SK-N-SH (cell line): ENCODE data around the gene QSOX2. TPM values are rescaled to one million over a fixed set of nuclear protein-coding genes. Genes with fewer than 3 reads are reported as not detected.

Source experiments
- CTCF ChIA-PET: fragments of 300-600, 350-600 bp; formaldehyde crosslinking; extraction: SDS; loops from one replicate; lab custom pipeline; 2021; lab: Yijun Ruan, JAX
- POLR2A ChIA-PET: fragments of 350-600 bp; sonication (Branson Sonifier 250); formaldehyde crosslinking; extraction: SDS; loops from one replicate; lab custom pipeline; 2020; ENCODE audit warnings: antibody characterized with exemption, inconsistent platforms; lab: Yijun Ruan, JAX
- DNase-seq: peaks from one replicate; pipeline ENCODE4 v3.0.0; 2012
- H2AFZ ChIP-seq: fragments of 200-600 bp; sonication (generic); 2 replicates; pipeline ENCODE4 v1.8.1; 2016; ENCODE audit warnings: antibody characterized with exemption, mild to moderate bottlenecking, low read depth
- H3F3A ChIP-seq: fragments of 200-600 bp; sonication (generic); replicated peaks from 2 replicates; pipeline ENCODE3; 2016; ENCODE audit warnings: antibody characterized with exemption, mild to moderate bottlenecking; ENCODE audit not compliant: insufficient read depth
- H3K27ac ChIP-seq, 2 experiments: fragments of 200-500 bp in 1 of 2; fragments of 200-600 bp in 1 of 2; sonication (Bioruptor generic) in 1 of 2; sonication (generic), shearing (Covaris generic) in 1 of 2; 2 replicates each; pipeline versions ENCODE4 v1.5.1 to v1.6.1; 2014 to 2016; ENCODE audit warnings: low read depth in 2 of 2, inconsistent platforms in 1 of 2, low read length in 1 of 2, mild to moderate bottlenecking in 1 of 2, mixed read lengths in 1 of 2
- H3K27me3 ChIP-seq: fragments of 200-600 bp; sonication (generic), shearing (Covaris generic); 2 replicates; pipeline ENCODE4 v1.6.1; 2016; ENCODE audit warnings: mixed run types; ENCODE audit not compliant: insufficient read depth
- H3K36me3 ChIP-seq, 2 experiments: fragments of 200-500 bp in 1 of 2; fragments of 200-600 bp in 1 of 2; sonication (Bioruptor generic) in 1 of 2; sonication (generic) in 1 of 2; replicated peaks in 1 of 2; 2 replicates each; pipeline versions ENCODE3 to v1.5.1; 2014 to 2016; ENCODE audit warnings: low read length in 1 of 2, mild to moderate bottlenecking in 1 of 2; ENCODE audit not compliant: insufficient read depth in 2 of 2, control insufficient read depth in 1 of 2
- H3K4me1 ChIP-seq, 2 experiments: fragments of 200-500 bp in 1 of 2; fragments of 200-600 bp in 1 of 2; sonication (Bioruptor generic) in 1 of 2; sonication (generic), shearing (Covaris generic) in 1 of 2; 2 replicates each; pipeline versions ENCODE4 v1.5.1 to v1.6.1; 2014 to 2016; ENCODE audit warnings: low read depth in 1 of 2, low read length in 1 of 2, mixed run types in 1 of 2; ENCODE audit not compliant: insufficient read depth in 2 of 2, control insufficient read depth in 1 of 2
- H3K4me2 ChIP-seq: fragments of 200-600 bp; sonication (generic), shearing (Covaris generic); 2 replicates; pipeline ENCODE4 v1.6.1; 2017; ENCODE audit warnings: mixed run types
- H3K4me3 ChIP-seq, 2 experiments: fragments of 200-500 bp in 1 of 2; fragments of 200-600 bp in 1 of 2; sonication (Bioruptor generic) in 1 of 2; sonication (generic), shearing (Covaris generic) in 1 of 2; 2 replicates each; pipeline versions ENCODE4 v1.5.1 to v1.8.1; 2014 to 2016; ENCODE audit warnings: low read depth in 2 of 2, inconsistent platforms in 1 of 2, low read length in 1 of 2, mild to moderate bottlenecking in 1 of 2, mixed read lengths in 1 of 2, moderate library complexity in 1 of 2
- H3K79me2 ChIP-seq: fragments of 200-600 bp; sonication (generic); 2 replicates; pipeline ENCODE4 v1.8.1; 2017; ENCODE audit warnings: mild to moderate bottlenecking; ENCODE audit not compliant: insufficient read depth
- H3K9ac ChIP-seq: fragments of 200-600 bp; sonication (generic); 2 replicates; pipeline ENCODE4 v1.6.1; 2017; ENCODE audit warnings: mixed run types
- H3K9me2 ChIP-seq: fragments of 200-600 bp; sonication (generic); 2 replicates; pipeline ENCODE4 v1.6.1; 2017; ENCODE audit warnings: mixed run types
- H3K9me3 ChIP-seq: fragments of 200-600 bp; sonication (generic); 2 replicates; pipeline ENCODE4 v1.6.1; 2017; ENCODE audit warnings: mixed run types, mild to moderate bottlenecking, moderate library complexity
- H4K20me1 ChIP-seq: fragments of 200-600 bp; sonication (generic); 2 replicates; pipeline ENCODE4 v1.6.1; 2017; ENCODE audit warnings: mild to moderate bottlenecking, mixed run types; ENCODE audit not compliant: insufficient read depth
- EP300 ChIP-seq, 2 experiments: IDR thresholded peaks; 2 replicates each; pipeline versions ENCODE4 v1.4.0 to v1.6.1; 2012; ENCODE audit warnings: borderline replicate concordance in 1 of 2, low read depth in 1 of 2, low read length in 1 of 2
- EZH2phosphoT487 ChIP-seq: fragments of 200-600 bp; sonication (generic); IDR thresholded peaks from 2 replicates; pipeline ENCODE4 v1.6.1; 2017; ENCODE audit warnings: low read depth, mixed run types, mild to moderate bottlenecking, antibody characterized with exemption, moderate library complexity, borderline replicate concordance
- FOXJ3 ChIP-seq: sonication (generic); formaldehyde crosslinking; IDR thresholded peaks from 2 replicates; pipeline ENCODE4 v1.5.1; 2020; ENCODE audit warnings: mild to moderate bottlenecking, missing genetic modification reagents
- JUND ChIP-seq: IDR thresholded peaks from 2 replicates; pipeline ENCODE4 v1.4.0; 2012
- MXI1 ChIP-seq: IDR thresholded peaks from 2 replicates; pipeline ENCODE4 v1.6.1; 2012; ENCODE audit warnings: mild to moderate bottlenecking, low read depth, low read length, improper control_type of control experiment
- NFIC ChIP-seq: IDR thresholded peaks from 2 replicates; pipeline ENCODE4 v1.4.0; 2012; ENCODE audit warnings: borderline replicate concordance
- POLR2AphosphoS5 ChIP-seq: IDR thresholded peaks from 2 replicates; pipeline ENCODE4 v1.6.1; 2012; ENCODE audit warnings: low read depth, low read length
- RAD21 ChIP-seq: IDR thresholded peaks from 2 replicates; pipeline ENCODE4 v1.6.1; 2012; ENCODE audit warnings: mild to moderate bottlenecking, low read length
- RFX5 ChIP-seq: IDR thresholded peaks from 2 replicates; pipeline ENCODE4 v1.6.1; 2012; ENCODE audit warnings: mild to moderate bottlenecking, improper control_type of control experiment, low read length
- SMC3 ChIP-seq: IDR thresholded peaks from 2 replicates; pipeline ENCODE4 v1.6.1; 2012; ENCODE audit warnings: low read depth, low read length, improper control_type of control experiment
- WGBS: methylation state at CpG from one replicate; pipeline ENCODE4 v1.1.6; 2017; ENCODE audit warnings: low lambda C conversion rate; 5-methylcytosine and 5-hydroxymethylcytosine counted together
- polyA plus RNA-seq, 3 experiments: library from polyadenylated mRNA; depleted of rRNA; stranded (reverse); fragments of >200 nt; gene quantifications; 2 replicates each; pipeline ENCODE4 v1.2.3, GENCODE V29; 2012
- TF ChIP-seq, protein P1 (sequence below): IDR thresholded peaks from 2 replicates; pipeline ENCODE4 v1.4.0; 2012; ENCODE audit warnings: low read depth
- TF ChIP-seq, protein P2 (sequence below): IDR thresholded peaks from 2 replicates; pipeline ENCODE4 v1.6.1; 2012; ENCODE audit warnings: mild to moderate bottlenecking, low read depth, low read length, moderate library complexity

Gene QSOX2
- polyA plus RNA-seq, 1 of the 3 experiments (the other 2 are of a cell fraction) = 26.6 TPM

- TF ChIP-seq NFIC (no peak), EZH2phosphoT487 (no peak), RAD21 (no peak), POLR2AphosphoS5 (no peak), MXI1 (no peak)
- no peak overlapping the region for H3K4me3 ChIP-seq
- H3K9me2 ChIP-seq = no peaks in the 10 kb centered on the region
- no peaks in the 10 kb centered on the region for H3K9me3 ChIP-seq
- peaks cover 42% of the 10 kb centered on the region for H4K20me1 ChIP-seq
- ChIA-PET CTCF (interaction anchor here (0.9 to 1.6 kb wide), 3 partner anchors 52 to 90 kb away, joined by 3 to 5 read pairs (median 4); no protein-coding TSS in a partner anchor), POLR2A (no interaction called here)
- H3K4me2 ChIP-seq = no peak overlapping the region
- H3K4me1 ChIP-seq = peaks cover 0 to 5% of the 10 kb centered on the region in 2 experiments; a peak in 1 of 4 replicates
- H3F3A ChIP-seq = no peaks in the 10 kb centered on the region
- H3K27ac ChIP-seq = no peak overlapping the region
- peaks cover 7% of the 10 kb centered on the region; the same call in 1 of the 2 replicates for H3K79me2 ChIP-seq
- no peak for DNase-seq
- H3K36me3 ChIP-seq = peaks cover 0 to 36% of the 10 kb centered on the region in 2 experiments
- WGBS = 100% methylated on average over 8 of the region's 13 CpGs
- H3K9ac ChIP-seq = no peak overlapping the region
- no peaks in the 10 kb centered on the region for H3K27me3 ChIP-seq
- no peak overlapping the region for H2AFZ ChIP-seq
Measured at GRCh38 chr9:136222906-136223285, 22.7 kb downstream of the QSOX2 start.

- ChIA-PET CTCF (interaction anchor here (1.5 to 1.6 kb wide), 2 partner anchors 88 to 90 kb away, joined by 3 to 4 read pairs; no protein-coding TSS in a partner anchor), POLR2A (no interaction called here)
Measured at GRCh38 chr9:136222166-136222905, 23.3 kb downstream of the QSOX2 start.

More at GRCh38 chr9:136222166-136222905, 23.3 kb downstream of the QSOX2 start:
- Histone ChIP-seq H4K20me1 (peaks cover 37% of the 10 kb centered on the region), H3K27ac (no peak overlapping the region), H3K4me2 (no peak overlapping the region), H3K4me3 (no peak overlapping the region), H3F3A (no peaks in the 10 kb centered on the region), H3K4me1 (peaks cover 0 to 5% of the 10 kb centered on the region in 2 experiments; a peak in 1 of 4 replicates), H3K36me3 (peaks cover 0 to 36% of the 10 kb centered on the region in 2 experiments), H3K27me3 (no peaks in the 10 kb centered on the region), H3K9me3 (no peaks in the 10 kb centered on the region), H3K9ac (no peak overlapping the region), H2AFZ (no peak overlapping the region), H3K9me2 (no peaks in the 10 kb centered on the region), H3K79me2 (peaks cover 7% of the 10 kb centered on the region; the same call in 1 of the 2 replicates)
- TF ChIP-seq RFX5 = no peak
- TF ChIP-seq, protein P1, sequence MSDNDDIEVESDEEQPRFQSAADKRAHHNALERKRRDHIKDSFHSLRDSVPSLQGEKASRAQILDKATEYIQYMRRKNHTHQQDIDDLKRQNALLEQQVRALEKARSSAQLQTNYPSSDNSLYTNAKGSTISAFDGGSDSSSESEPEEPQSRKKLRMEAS = no peak
- no peak for TF ChIP-seq MXI1
- TF ChIP-seq EP300 (IDR thresholded peaks at IDR 0.05; ENCODE audit: borderline replicate concordance in 1 of 2, low read depth in 1 of 2, low read length in 1 of 2) = no peak
- TF ChIP-seq JUND = no peak
- TF ChIP-seq SMC3 = no peak
- TF ChIP-seq, protein P2, sequence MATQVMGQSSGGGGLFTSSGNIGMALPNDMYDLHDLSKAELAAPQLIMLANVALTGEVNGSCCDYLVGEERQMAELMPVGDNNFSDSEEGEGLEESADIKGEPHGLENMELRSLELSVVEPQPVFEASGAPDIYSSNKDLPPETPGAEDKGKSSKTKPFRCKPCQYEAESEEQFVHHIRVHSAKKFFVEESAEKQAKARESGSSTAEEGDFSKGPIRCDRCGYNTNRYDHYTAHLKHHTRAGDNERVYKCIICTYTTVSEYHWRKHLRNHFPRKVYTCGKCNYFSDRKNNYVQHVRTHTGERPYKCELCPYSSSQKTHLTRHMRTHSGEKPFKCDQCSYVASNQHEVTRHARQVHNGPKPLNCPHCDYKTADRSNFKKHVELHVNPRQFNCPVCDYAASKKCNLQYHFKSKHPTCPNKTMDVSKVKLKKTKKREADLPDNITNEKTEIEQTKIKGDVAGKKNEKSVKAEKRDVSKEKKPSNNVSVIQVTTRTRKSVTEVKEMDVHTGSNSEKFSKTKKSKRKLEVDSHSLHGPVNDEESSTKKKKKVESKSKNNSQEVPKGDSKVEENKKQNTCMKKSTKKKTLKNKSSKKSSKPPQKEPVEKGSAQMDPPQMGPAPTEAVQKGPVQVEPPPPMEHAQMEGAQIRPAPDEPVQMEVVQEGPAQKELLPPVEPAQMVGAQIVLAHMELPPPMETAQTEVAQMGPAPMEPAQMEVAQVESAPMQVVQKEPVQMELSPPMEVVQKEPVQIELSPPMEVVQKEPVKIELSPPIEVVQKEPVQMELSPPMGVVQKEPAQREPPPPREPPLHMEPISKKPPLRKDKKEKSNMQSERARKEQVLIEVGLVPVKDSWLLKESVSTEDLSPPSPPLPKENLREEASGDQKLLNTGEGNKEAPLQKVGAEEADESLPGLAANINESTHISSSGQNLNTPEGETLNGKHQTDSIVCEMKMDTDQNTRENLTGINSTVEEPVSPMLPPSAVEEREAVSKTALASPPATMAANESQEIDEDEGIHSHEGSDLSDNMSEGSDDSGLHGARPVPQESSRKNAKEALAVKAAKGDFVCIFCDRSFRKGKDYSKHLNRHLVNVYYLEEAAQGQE = no peak
- no peak for TF ChIP-seq NFIC
- TF ChIP-seq FOXJ3 (CRISPR knock-in tag) = no peak
- DNase-seq = no peak
- WGBS = 95% methylated on average over 26 of the region's 38 CpGs
